Activated CD4-positive, CD25-positive, alpha-beta regulatory T cell treated with anti-CD3 and anti-CD28 coated beads, Interleukin-2, amount 50 U/mL, for 72 hours (primary cell): ENCODE results near the gene RIMS1.
"Not testable (repeated sequence)": the region's sequence is repeated elsewhere in the genome, so short reads cannot be mapped to it uniquely, and the experiment has no call there.

Source experiments
- DNase-seq: peaks from one replicate; pipeline ENCODE4 v3.0.0; 2021

Gene RIMS1

GRCh38 chr6:72248621-72249020 is 362.3 kb downstream of the RIMS1 start:
- no peak for DNase-seq

GRCh38 chr6:72250664-72251063 is 364.3 kb downstream of the RIMS1 start:
- no peak for DNase-seq

- no peak for DNase-seq
These were observed 374.1 kb downstream of the RIMS1 start for GRCh38 chr6:72260489-72260888.

- DNase-seq: no peak
These were observed 375.2 kb downstream of the RIMS1 start for GRCh38 chr6:72261554-72261953.

DNA sequence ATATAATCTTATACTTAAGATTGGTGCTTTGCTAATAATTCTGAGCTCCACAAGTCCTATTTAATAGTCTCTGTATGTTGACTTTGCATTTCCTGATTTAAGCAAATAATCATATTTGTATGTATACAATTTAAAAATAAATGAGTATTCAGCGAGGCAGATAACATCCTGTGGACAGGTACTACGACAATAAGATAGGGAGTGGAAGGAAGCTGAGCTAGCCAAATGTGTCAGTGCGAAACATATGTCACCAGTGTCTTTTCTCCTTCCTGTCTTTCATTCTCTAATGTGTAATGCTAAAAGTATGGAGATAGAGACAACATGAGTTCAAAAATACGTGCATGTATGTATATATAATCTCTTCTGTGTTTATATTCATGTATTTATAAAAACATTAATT is 375.9 kb downstream of the RIMS1 start:
- DNase-seq: no peak

DNA sequence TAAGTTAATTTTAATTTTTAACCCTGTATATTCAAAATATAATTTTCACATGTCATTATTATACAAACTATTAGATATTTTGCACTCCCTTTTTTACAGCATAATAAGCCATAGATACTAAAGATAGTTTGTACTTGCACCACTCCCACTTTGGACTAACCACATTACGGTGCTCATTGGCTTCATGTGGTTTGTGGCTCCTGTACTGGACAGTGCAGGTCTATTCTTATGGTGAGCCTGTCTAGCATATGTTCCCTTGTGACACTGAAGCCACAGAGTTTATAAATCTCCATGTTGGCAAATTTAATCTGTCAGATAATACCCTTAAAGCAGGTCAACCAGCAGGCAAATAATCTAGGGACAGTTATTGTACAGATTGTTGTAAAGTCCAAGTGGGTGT is 381.1 kb downstream of the RIMS1 start:
- DNase-seq: no peak

DNA sequence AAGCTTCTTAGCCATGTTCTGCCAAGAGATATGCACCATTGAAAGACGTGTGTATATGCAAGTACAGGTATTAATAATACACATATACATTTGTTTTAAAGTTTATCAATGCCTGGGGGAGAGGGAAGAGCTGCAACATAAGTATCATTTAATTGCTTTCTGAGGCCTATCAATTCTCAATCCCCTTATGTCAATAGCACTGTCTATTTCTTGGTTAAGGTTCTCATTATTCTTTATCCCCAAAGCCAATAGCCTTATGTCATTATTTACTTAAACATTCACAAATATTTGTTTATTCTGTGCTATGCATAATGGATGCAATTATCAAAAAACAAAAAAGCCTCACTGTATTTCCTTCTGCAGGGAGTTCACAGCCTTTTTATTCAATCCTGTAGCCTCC is 385.2 kb downstream of the RIMS1 start:
- no peak for DNase-seq

DNA sequence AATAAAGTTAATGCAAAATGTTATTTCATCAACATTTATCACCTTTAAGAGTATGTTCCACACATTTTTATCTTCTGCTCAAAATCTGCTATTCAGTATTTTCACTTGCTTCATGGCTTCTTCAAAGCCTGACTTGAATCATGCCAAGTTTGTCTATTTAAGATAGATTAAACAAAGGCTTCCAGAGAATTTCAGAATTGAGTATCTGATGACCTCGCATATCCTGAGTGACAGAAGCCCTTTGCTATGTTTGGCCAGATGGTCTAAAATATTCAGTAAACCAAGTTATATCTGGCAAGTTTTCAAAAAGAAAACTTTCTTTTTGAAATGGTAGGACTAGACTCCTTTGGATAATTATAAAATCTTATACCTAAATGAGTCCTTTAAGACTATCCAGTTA is 386.6 kb downstream of the RIMS1 start:
- DNase-seq: no peak

DNA sequence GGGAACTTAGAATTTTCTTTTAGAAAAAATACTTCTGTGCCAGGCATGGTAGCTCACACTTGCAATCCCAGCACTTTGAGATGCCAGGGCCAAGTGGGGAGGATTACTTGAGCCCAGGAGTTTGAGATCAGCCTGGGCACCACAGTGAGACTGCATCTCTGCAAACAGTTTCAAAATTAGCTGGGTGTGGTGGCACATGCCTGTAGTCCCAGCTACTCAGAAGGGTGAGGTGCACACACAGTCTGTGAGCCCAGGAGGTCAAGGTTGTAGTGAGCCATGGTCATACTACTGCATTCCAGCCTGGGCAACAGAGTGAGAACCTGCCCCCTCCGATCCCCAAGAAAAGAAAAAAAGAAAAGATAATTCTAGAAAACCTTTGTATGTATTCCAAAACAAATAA is 389.5 kb downstream of the RIMS1 start:
- no peak for DNase-seq

DNA sequence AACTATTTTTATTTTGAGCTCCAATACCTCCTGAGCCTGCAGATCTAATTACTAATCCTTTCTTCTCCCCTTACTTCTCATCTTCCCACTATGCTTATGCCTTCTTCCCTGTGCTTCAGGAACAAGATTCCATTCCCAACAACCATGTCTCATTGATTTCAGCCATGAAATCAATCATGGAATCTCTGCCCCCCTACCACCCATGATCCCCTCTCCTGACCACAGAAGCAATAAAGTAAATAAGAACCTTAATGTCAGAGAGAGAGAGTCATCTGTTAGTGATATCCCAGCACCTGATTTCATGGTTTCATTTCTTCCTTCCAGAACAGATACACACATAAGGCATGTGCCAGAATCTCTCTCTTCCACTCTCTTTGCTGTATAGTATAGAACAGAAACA is 395.9 kb downstream of the RIMS1 start:
- DNase-seq: no peak

DNA sequence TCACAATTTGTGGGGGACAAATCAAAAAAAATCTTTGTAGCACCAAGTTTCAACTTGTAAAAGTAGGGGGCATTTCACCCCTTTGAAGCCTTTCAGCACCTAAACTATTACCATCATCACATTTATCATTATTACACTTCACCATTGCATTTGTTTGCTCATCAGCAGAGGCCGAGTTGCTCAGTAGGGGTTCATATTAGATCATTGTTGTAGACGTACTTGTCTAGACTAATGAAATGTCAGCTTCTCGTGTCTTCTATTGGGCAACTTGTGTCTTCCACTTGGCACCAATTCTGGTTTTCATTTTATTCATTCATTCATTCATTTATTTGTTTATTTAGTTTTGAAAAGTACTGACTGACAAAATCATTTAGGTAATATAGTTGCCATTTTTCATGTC is 397.2 kb downstream of the RIMS1 start:
- DNase-seq: no peak

- DNase-seq: no peak
These were observed 400.6 kb downstream of the RIMS1 start for GRCh38 chr6:72286911-72287311.

DNA sequence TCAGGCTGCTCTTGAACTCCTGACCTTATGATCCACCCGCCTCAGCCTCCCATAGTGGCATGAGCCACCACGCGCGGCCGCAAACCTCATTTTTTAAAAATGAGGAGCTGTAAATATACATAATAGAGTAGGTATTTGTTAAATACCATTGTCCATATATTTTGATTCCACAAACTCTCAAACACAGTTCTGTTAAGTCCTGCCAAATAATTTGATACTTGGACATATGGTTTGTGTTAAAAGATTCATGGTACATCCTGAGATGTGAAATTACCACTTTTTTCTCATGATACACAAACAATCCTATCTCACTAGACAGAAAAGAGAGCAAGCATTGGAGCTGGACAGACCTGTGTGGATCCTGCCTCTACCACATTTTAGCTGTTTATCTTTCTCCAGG is 401.5 kb downstream of the RIMS1 start:
- DNase-seq: no peak

DNA sequence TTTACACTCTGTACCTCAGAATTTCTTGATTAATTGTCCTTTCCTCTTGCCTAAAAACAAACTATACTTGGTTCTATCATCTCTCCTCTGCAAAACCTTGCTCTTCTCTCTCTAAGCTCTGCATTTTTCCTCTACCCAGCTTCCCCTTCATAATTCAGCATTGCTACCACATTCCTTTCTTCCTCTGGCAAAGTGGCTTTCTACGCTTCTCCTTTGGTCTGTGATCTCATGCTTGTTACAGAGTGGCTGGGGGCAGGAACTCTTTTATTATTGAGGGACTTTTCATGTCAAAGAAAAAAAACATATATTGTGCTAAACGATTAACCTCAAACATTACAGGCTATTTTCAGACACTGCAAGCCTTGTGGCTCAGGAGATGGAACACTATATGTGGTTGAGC is 402.2 kb downstream of the RIMS1 start:
- no peak for DNase-seq

DNA sequence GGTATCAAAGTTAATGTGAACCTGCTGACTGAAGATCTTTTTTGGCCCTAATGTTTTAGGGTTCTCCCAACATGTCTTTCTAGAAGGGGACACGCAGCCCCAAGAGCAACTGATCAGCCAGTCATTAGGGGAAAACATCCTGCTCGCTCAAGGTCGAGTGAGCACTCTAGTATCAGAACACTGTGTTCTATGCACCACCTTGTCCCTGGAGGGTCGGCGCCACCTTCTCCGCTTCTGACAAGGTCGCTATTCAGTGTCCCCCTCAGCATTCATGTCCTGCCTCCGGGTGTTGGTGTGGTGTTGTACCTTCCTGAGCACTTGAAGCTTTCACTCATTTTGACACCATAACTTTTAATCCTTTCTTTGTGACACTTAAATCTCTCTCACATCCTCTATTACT is 404.3 kb downstream of the RIMS1 start:
- DNase-seq: no peak

DNA sequence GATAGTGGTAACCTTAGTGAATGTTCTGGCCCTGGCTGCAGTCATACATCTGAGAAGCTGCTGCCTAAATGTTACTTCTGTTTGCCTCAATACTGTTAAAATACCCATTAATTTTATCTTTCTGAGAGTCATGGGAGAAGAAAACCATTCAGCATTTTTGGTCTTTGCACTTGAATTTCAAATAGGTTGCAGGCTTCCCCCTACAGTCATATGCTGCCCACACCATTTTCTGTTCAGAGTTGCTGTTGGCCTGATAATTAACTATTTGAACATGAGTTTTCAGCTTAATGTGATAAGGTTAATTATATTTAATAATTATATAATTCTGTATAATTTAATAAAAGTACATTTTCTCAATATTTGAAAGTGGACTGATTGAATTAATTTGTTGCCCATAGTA is 410.0 kb downstream of the RIMS1 start:
- DNase-seq: no peak

GRCh38 chr6:72305971-72306370 is 419.6 kb downstream of the RIMS1 start:
- DNase-seq: no peak

DNA sequence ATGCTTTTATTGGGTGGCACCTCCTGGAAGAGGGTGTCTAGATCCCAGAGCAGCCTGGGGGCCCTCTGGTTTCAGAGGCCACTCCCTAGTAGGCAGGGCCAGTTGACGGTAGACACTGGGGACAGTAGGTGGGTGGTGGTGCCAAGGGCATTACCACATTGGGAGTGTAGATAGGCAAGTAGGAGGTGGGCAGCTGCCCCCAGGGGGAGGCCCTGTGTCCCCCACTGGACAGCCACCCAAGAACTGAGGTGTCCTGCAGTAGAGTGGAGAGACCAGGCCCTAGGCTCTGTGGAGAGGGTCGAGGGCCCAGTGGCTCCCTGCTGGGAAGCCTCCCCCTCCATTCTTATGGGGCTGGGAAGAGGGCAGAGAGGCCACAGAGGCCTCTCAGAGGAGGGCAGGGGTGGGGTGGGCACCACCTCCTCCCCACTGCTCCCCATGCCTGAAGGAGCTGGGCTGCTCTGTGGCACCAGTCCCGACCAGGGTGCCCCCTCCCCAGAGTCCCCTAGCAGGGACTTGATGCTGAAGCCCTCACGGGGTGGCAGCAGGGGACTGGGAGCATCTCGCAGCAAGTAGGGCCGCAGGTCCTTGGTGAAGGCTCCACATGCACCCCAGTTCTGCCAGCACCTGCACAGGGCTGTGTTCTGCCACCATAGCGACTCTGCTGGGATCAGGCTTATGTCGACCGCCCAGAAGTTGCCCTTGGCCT is 430.5 kb downstream of the RIMS1 start:
- DNase-seq: no peak

DNA sequence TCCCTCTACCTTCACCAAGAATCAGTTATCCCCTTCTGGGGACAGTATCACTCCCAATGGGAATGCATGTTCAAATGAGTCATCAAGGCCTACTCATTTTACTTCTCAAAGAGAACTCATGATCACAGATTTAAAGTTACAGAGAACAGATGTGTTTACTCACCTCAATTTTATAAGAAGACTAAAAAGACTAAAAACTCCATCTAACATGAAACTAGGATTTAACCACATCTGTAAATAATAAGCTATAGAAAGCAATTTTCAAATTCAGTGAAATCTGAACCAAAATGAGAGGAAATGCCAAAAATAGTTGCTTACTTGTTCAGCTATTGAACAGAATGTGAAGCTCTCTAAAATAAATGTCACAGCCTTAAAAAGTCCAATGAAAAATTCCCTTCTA is 435.4 kb downstream of the RIMS1 start:
- DNase-seq: no peak

DNA sequence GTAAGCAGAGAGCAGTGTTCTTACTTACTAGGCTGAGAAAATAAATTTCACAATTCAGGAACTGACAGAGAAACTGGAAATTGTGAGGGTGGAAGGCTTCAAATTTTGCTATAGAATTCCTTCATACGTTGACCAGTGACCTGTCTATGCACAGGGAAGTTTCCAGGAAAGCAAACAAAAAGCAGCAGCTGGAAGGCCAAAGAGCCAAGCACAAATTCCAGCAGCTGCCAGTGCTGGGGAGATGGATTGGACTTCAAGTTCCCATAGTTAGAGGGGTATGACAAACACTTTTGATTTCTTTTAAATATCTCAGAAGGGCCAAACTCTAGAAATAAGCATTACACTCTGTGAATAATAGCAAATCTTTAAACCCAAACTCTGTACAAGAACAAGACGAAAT is 436.4 kb downstream of the RIMS1 start:
- no peak for DNase-seq

- DNase-seq: no peak
These were observed 438.2 kb downstream of the RIMS1 start for GRCh38 chr6:72324591-72324990.

DNA sequence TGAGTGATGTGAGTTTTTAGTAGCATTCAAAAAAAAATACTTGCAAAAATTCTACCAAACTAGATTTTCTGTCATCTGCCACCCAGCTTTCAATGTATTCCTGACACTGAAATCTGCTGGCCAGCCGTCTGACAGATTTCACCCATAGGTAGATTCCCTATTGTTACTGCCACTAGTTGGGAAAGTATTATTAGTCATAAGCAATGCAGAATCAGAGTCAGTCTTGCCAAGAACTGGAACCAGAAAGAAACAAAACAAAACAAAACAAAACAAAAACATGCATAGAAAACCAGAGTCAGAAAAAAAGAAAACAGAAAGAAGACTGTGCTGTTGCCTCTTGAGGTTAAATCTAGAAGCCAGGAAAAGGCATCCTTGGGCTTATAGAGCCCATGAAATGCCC is 442.4 kb downstream of the RIMS1 start:
- no peak for DNase-seq

DNA sequence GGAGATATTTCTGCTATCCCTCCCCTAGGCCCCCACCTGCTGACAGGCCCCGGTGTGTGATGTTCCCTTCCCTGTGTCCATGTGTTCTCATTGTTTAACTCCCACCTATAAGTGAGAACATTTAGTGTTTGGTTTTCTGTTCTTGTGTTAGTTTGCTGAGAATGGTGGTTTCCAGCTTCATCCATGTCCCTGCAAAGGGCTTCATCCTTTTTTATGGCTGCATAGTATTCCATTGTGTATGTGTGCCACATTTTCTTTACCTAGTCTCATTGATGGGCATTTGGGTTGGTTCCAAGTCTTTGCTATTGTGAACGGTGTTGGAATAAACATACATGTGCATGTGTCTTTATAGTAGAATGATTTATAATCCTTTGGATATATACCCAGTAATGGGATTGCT is 448.9 kb downstream of the RIMS1 start:
- not testable (repeated sequence) for DNase-seq

- no peak for DNase-seq
These were observed 462.6 kb downstream of the RIMS1 start for GRCh38 chr6:72348926-72349325.

DNA sequence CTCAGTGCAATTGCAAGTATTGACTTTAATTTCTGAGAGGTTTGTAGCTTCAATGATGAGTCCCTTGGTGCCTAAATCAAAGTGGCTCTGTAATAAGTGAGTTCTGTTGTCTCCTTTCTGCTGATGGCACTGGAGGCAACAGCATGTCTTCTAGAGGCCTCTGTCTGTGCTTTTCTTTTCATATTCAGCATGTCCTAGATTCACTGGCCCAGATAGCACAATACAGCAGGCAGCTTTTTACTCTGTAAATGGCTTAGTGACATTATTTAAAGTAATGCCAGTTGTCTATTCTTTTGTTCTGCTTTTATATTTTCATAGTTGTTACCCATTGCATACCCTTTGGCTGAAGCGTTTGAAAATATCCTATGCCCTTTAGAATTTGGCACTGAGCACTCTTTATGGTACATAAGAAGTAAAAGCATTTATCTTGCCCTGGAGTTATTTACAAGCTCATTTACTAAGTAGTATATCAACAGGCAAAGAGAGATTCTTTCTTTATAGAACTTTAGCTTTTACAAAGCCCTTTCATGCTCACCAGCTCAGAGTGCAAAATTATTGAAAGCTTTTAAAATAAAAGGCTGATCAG is 464.0 kb downstream of the RIMS1 start:
- DNase-seq: no peak
